IMR-90 (cell line): Measurements from ENCODE around the gene IQCE. TPM values are rescaled to one million over a fixed set of nuclear protein-coding genes. Genes with fewer than 3 reads are reported as not detected.
"Not testable (repeated sequence)": the region's sequence is repeated elsewhere in the genome, so short reads cannot be mapped to it uniquely, and the experiment has no call there.

ENCODE experiments used
- ATAC-seq: fragments of 200-7000 bp; cut with Tn5 transposase; 2 replicates; pipeline ENCODE4 v1.9.1; 2020; ENCODE audit warnings: low read depth, mild to moderate bottlenecking, moderate library complexity
- BruUV-seq: library from RNA; stranded (reverse); fragments of 400-500 nt; replicated peaks from 2 replicates; lab custom pipeline; 2021; lab: Mats Ljungman, UMichigan
- CTCF ChIA-PET: fragments of 300-600 bp; formaldehyde crosslinking; extraction: SDS; loops from one replicate; lab custom pipeline; 2021; ENCODE audit warnings: antibody characterized with exemption; lab: Yijun Ruan, JAX
- POLR2A ChIA-PET: fragments of 300-600 bp; sonication (Branson Sonifier 250); formaldehyde crosslinking; loops from one replicate; lab custom pipeline; 2022; ENCODE audit warnings: antibody characterized with exemption; ENCODE audit not compliant: unreplicated experiment; lab: Charles Lee
- DNase-seq: peaks from one replicate; pipeline ENCODE4 v3.0.0; 2013
- H2AFZ ChIP-seq: replicated peaks from 2 replicates; pipeline ENCODE3; 2013; ENCODE audit warnings: low read length, mild to moderate bottlenecking; ENCODE audit not compliant: poor library complexity
- H2AK5ac ChIP-seq: 2 replicates; pipeline ENCODE4 v1.6.1; 2013; ENCODE audit warnings: low read depth, low read length, inconsistent platforms
- H2AK9ac ChIP-seq: replicated peaks from 2 replicates; pipeline ENCODE3; 2013; ENCODE audit warnings: mild to moderate bottlenecking, low read depth, low read length, moderate library complexity; ENCODE audit not compliant: poor library complexity
- H2BK120ac ChIP-seq: 2 replicates; pipeline ENCODE4 v1.6.1; 2013; ENCODE audit warnings: low read depth, low read length, inconsistent platforms
- H2BK15ac ChIP-seq: 3 replicates; pipeline ENCODE4 v1.6.1; 2013; ENCODE audit warnings: low read depth, low read length, inconsistent platforms
- H2BK20ac ChIP-seq: 2 replicates; pipeline ENCODE4 v1.6.1; 2013; ENCODE audit warnings: low read depth, mild to moderate bottlenecking, inconsistent platforms, low read length, moderate library complexity
- H2BK5ac ChIP-seq: 2 replicates; pipeline ENCODE4 v1.6.1; 2013; ENCODE audit warnings: mild to moderate bottlenecking, low read depth, low read length, inconsistent platforms; ENCODE audit not compliant: poor library complexity, severe bottlenecking
- H3K14ac ChIP-seq: replicated peaks from 2 replicates; pipeline ENCODE4 v1.6.1; 2013; ENCODE audit warnings: low read depth, low read length, inconsistent platforms
- H3K18ac ChIP-seq: 2 replicates; pipeline ENCODE4 v1.6.1; 2013; ENCODE audit warnings: low read depth, low read length, control low read depth
- H3K23ac ChIP-seq: 2 replicates; pipeline ENCODE4 v1.6.1; 2013; ENCODE audit warnings: low read depth, low read length, inconsistent platforms
- H3K27ac ChIP-seq: 2 replicates; pipeline ENCODE4 v1.5.1; 2013; ENCODE audit warnings: mild to moderate bottlenecking, control low read depth, low read length; ENCODE audit not compliant: insufficient read depth
- H3K27me3 ChIP-seq: 2 replicates; pipeline ENCODE4 v1.6.1; 2013; ENCODE audit warnings: low read length; ENCODE audit not compliant: control insufficient read depth, insufficient read depth
- H3K36me3 ChIP-seq: 2 replicates; pipeline ENCODE4 v1.6.1; 2013; ENCODE audit warnings: low read length, mixed read lengths; ENCODE audit not compliant: control insufficient read depth, insufficient read depth
- H3K4ac ChIP-seq: 2 replicates; pipeline ENCODE4 v1.6.1; 2013; ENCODE audit warnings: low read depth, low read length, inconsistent platforms
- H3K4me1 ChIP-seq: 2 replicates; pipeline ENCODE4 v1.6.1; 2013; ENCODE audit warnings: low read length, mixed read lengths; ENCODE audit not compliant: control insufficient read depth, insufficient read depth
- H3K4me2 ChIP-seq: 2 replicates; pipeline ENCODE4 v1.6.1; 2013; ENCODE audit warnings: low read depth, mild to moderate bottlenecking, control low read depth, low read length, moderate library complexity
- H3K4me3 ChIP-seq: 2 replicates; pipeline ENCODE4 v1.5.1; 2013; ENCODE audit warnings: low read depth, mild to moderate bottlenecking, control low read depth, low read length, moderate library complexity; ENCODE audit not compliant: insufficient read depth
- H3K56ac ChIP-seq: 2 replicates; pipeline ENCODE4 v1.6.1; 2013; ENCODE audit warnings: low read length, inconsistent platforms; ENCODE audit not compliant: insufficient read depth; ENCODE audit errors: extremely low read depth
- H3K79me1 ChIP-seq, 2 experiments: 2 replicates each; pipeline ENCODE4 v1.6.1; 2013; ENCODE audit warnings: low read length in 2 of 2, inconsistent platforms in 1 of 2, low read depth in 1 of 2
- H3K9ac ChIP-seq: 2 replicates; pipeline ENCODE4 v1.6.1; 2013; ENCODE audit warnings: low read depth, low read length, control low read depth
- H3K9me1 ChIP-seq: 2 replicates; pipeline ENCODE4 v1.6.1; 2013; ENCODE audit warnings: low read length, inconsistent platforms; ENCODE audit not compliant: insufficient read depth
- H3K9me3 ChIP-seq: 2 replicates; pipeline ENCODE4 v1.6.1; 2013; ENCODE audit warnings: low read length; ENCODE audit not compliant: control insufficient read depth, insufficient read depth
- H4K20me1 ChIP-seq: 2 replicates; pipeline ENCODE4 v1.6.1; 2013; ENCODE audit warnings: low read length, inconsistent platforms; ENCODE audit not compliant: insufficient read depth
- H4K5ac ChIP-seq: 2 replicates; pipeline ENCODE4 v1.6.1; 2013; ENCODE audit warnings: mild to moderate bottlenecking, low read depth, low read length, control low read depth
- H4K8ac ChIP-seq, 2 experiments: 2 replicates each; pipeline ENCODE4 v1.6.1; 2013; ENCODE audit warnings: low read depth in 2 of 2, low read length in 2 of 2, control low read depth in 1 of 2, inconsistent platforms in 1 of 2
- H4K91ac ChIP-seq: 2 replicates; pipeline ENCODE4 v1.6.1; 2013; ENCODE audit warnings: low read depth, low read length, inconsistent platforms; ENCODE audit not compliant: insufficient read depth
- BHLHE40 ChIP-seq: fragments of 150-350 bp; IDR thresholded peaks from 2 replicates; pipeline ENCODE4 v1.6.1; 2016; ENCODE audit warnings: mild to moderate bottlenecking, low read depth, low read length
- FOS ChIP-seq: fragments of 150-350 bp; IDR thresholded peaks from 2 replicates; pipeline ENCODE4 v1.6.1; 2016; ENCODE audit warnings: low read depth, low read length
- WGBS, 2 experiments: methylation state at CpG; one replicate each; pipeline versions ENCODE4 v1.1.5 to v1.1.7; 2013; ENCODE audit warnings: missing lambda C conversion rate in 2 of 2; ENCODE audit not compliant: insufficient read length in 1 of 2; ENCODE audit errors: extremely low coverage in 2 of 2; 5-methylcytosine and 5-hydroxymethylcytosine counted together
- dilution Hi-C: fragments of 300-500 bp; cut with HindIII; formaldehyde crosslinking; loops from one replicate; pipeline ENCODE4 v1.14.3; 2018; ENCODE audit warnings: low sequenced_read_pairs; ENCODE audit not compliant: unreplicated experiment
- in situ Hi-C: fragments of 300-500 bp; cut with MboI; formaldehyde crosslinking; loops from 3 replicates; pipeline ENCODE4 v1.14.3; 2019; ENCODE audit warnings: low sequenced_read_pairs, inconsistent platforms, mixed read lengths
- intact Hi-C: fragments of 100-400 bp; cut with micrococcal nuclease; formaldehyde crosslinking; loops from 2 replicates; pipeline ENCODE4 v1.10.0; 2022
- polyA plus RNA-seq, 3 experiments: library from polyadenylated mRNA; depleted of rRNA; stranded (reverse); fragments of >200 nt; gene quantifications; 2 replicates each; pipeline ENCODE4 v1.2.3, GENCODE V29; 2012; ENCODE audit warnings: low replicate concordance in 1 of 3
- total RNA-seq: library from RNA; depleted of rRNA; stranded (reverse); fragments of >200 nt; gene quantifications from 2 replicates; pipeline ENCODE4 v1.2.3, GENCODE V29; 2012

Gene IQCE
- total and polyA plus RNA-seq, 2 of the 4 experiments (the other 2 are of a cell fraction): 5.0 to 6.3 TPM

GRCh38 chr7:2530071-2530987, 28.4 kb upstream of the IQCE start:
- H4K91ac ChIP-seq: peak overlapping the region; percentile 3; the same call in 1 of the 2 replicates
- CTCF ChIA-PET: no interaction called here
- no peak overlapping the region; the same call in 1 of the 2 replicates for H3K14ac ChIP-seq
- peak overlapping the region; percentile 86 for H2AFZ ChIP-seq
- H4K8ac ChIP-seq: peak overlapping the region in 1 of 2 experiments; percentile 80; a peak in 2 of 4 replicates
- H3K23ac ChIP-seq: no peak overlapping the region
- H3K56ac ChIP-seq: no peak overlapping the region
- intact Hi-C loops: no loop called here
- no peak overlapping the region for H3K9ac ChIP-seq
- peak overlapping the region; percentile 61 for H2BK5ac ChIP-seq
- H2AK9ac ChIP-seq: peak overlapping the region; percentile 91
- H2BK120ac ChIP-seq: peak overlapping the region; percentile 47
- DNase-seq (no peak), ATAC-seq (no peak; the same call in 1 of the 2 replicates)
- H3K27me3 ChIP-seq: no peaks in the 10 kb centered on the region
- 100% methylated on average over 2 of the region's 16 CpGs; no CpG with 5 or more reads in 1 of the 2 experiments for WGBS, 2 experiments
- no peak overlapping the region for H3K4me3 ChIP-seq
- H4K5ac ChIP-seq: peak overlapping the region; percentile 55
- peak overlapping the region; percentile 89 for H3K18ac ChIP-seq
- in situ Hi-C loops: no loop called here
- peak overlapping the region; percentile 36 for H3K4me2 ChIP-seq
- peaks cover 0 to 6% of the 10 kb centered on the region in 2 experiments; a peak in 1 of 4 replicates for H3K79me1 ChIP-seq
- H4K20me1 ChIP-seq: no peaks in the 10 kb centered on the region
- dilution Hi-C loops: no loop called here
- H3K4me1 ChIP-seq: peaks cover 29% of the 10 kb centered on the region
- TF ChIP-seq FOS: 0 out of 2 replicates have a peak, but pooled peaks have one; percentile 46
- no peak for TF ChIP-seq BHLHE40
- POLR2A ChIA-PET: no interaction called here
- peak overlapping the region; percentile 86 for H2AK5ac ChIP-seq
- no peak overlapping the region for H2BK20ac ChIP-seq
- H3K27ac ChIP-seq: peak overlapping the region; percentile 5; the same call in 1 of the 2 replicates
- no TSS peak for BruUV-seq
- H2BK15ac ChIP-seq: peak overlapping the region; percentile 27; the same call in 1 of the 3 replicates
- no peaks in the 10 kb centered on the region for H3K9me3 ChIP-seq
- peak overlapping the region; percentile 72; the same call in 1 of the 2 replicates for H3K4ac ChIP-seq
- no peaks in the 10 kb centered on the region for H3K36me3 ChIP-seq
- H3K9me1 ChIP-seq: no peaks in the 10 kb centered on the region

GRCh38 chr7:2530994-2531795, 27.6 kb upstream of the IQCE start:
- DNase-seq, H4K20me1 ChIP-seq, H3K27ac ChIP-seq, H3K23ac ChIP-seq, H2AFZ ChIP-seq, H3K27me3 ChIP-seq, H3K14ac ChIP-seq, BruUV-seq, H3K79me1 ChIP-seq, in situ Hi-C loops, dilution Hi-C loops, H4K91ac ChIP-seq, H3K4me3 ChIP-seq, H3K9me3 ChIP-seq, H3K56ac ChIP-seq, H3K9ac ChIP-seq, H2BK20ac ChIP-seq, H3K4me2 ChIP-seq, intact Hi-C loops, H3K36me3 ChIP-seq, ATAC-seq, H3K9me1 ChIP-seq, H3K18ac ChIP-seq, POLR2A ChIA-PET, CTCF ChIA-PET: not testable (repeated sequence)
- peak overlapping the region; percentile 15 for H2BK5ac ChIP-seq
- H2BK120ac ChIP-seq: peak overlapping the region; percentile 2; the same call in 1 of the 2 replicates
- peak overlapping the region in 1 of 2 experiments; percentile 9; a peak in 1 of 4 replicates for H4K8ac ChIP-seq
- H2AK9ac ChIP-seq: peak overlapping the region; percentile 73
- WGBS, 2 experiments: 90% methylated on average over 5 of the region's 43 CpGs; no CpG with 5 or more reads in 1 of the 2 experiments
- H3K4ac ChIP-seq: 0 out of 2 replicates have a peak overlapping the region, but pooled peaks have one; percentile 2
- H2AK5ac ChIP-seq: peak overlapping the region; percentile 52; the same call in 1 of the 2 replicates
- H4K5ac ChIP-seq: 0 out of 2 replicates have a peak overlapping the region, but pooled peaks have one; percentile 6
- peak overlapping the region; percentile 27; the same call in 1 of the 3 replicates for H2BK15ac ChIP-seq
- H3K4me1 ChIP-seq: peaks cover 29% of the 10 kb centered on the region
